ENCODE results near the gene CCDC3. TPM values are rescaled to one million over a fixed set of nuclear protein-coding genes. Genes with fewer than 3 reads are reported as not detected.
A peak's percentile ranks its signal among the peaks of the same experiment; 100 is the strongest.
"Not testable (repeated sequence)": the region's sequence is repeated elsewhere in the genome, so short reads cannot be mapped to it uniquely, and the experiment has no call there.

Gene CCDC3
- total RNA-seq, 1 donor from 2014 or later, result 32.4 TPM

DNA sequence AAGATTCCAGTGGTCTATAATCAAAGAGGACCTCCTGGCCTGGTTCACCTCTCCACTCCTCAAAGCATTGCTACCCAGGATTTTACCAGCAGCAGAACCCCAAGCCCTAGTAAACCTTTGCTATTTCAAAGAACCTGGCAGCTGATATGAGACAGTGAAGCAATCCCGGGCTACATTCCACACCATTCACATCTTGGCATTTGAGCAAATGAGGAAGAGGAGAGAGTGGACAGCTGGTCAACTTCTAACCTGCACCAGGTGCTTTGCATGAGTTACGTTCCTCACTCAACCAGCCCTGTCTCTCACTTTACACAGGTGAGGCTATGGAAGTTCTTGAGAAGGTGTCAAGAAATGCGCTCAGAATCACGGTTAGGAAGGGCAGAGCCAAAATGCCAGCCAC, 1.1 kb downstream of the CCDC3 start:
- no peak for DNase-seq (ENCODE audit: low spot score)

DNA sequence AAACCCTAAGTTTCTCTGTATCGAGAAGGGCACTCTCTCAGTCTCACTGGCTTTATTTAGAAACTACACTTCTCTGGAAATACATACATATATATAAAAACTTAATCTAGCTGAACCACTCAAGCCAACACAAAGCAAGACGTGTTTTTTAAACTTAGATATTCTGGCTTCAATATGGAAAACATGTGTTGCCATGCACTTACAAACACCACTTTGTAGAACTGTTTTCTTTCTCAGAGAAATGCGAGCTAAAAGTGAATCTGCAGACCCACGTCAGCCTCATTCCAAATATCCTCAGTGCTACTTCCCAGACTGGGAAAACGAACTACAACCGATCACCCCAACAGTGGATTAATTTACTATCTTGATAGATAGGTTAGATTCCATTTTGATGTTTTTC, 1.7 kb downstream of the CCDC3 start:
- no peak for DNase-seq (ENCODE audit: low spot score)

DNA sequence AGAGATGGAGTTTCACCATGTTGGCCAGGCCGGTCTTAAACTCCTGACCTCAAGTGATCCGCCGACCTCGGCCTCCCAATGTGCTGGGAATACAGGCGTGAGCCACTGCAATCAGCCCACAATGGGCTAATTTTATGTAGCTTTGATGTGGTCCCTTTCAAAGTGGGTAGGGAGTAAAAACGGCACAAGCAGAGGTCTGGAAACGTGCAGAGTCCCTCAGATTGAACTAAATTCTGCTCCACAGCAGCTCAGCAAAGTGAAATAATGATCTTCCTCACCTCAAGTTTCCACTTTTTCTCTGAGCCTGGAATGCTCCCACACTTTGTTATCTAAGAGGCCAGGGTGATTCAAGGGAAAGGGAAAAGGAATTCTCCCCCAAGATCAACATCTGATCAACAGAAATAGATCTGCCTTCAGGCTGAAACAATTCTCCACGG, 6.1 kb downstream of the CCDC3 start:
- no peak for DNase-seq (ENCODE audit: low spot score)

DNA sequence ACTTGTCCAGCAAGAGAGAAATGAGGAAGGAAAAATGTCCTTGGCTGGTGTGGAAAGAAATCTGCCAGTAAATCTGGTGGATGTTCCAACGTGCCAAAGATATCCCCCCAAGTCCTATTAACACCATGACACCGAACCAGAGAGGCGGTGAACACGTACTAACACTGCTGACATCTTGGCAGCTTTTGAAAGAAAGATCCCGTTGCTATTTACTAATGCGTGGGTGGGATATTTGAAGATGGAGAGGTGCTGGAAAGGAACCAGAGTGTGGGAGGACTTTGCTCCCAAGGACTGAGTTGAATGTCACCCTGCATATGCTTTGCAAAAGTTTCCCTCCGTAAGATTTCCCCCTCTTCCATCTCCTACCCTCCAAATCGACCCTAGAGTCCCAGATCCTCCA, 7.9 kb downstream of the CCDC3 start:
- no peak for DNase-seq (ENCODE audit: low spot score)

DNA sequence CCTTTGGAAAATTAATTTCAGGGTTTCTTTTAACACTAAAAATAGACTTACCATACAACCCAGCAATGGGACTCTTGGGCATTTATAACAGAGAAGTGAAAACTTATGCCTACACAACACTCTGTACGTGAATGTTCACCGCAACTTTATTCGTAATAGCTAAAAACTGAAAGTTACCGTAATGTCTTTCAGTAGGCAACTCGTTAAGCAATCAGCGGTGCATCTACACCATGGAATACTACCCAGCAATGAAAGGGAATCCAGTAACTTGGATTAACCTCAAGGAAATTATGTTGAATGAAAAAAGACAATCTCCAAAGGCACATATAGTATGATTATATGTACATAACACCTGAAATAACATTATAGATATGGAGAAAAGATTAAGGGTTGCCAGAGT, 16.2 kb downstream of the CCDC3 start:
- DNase-seq (ENCODE audit: low spot score), result peak; percentile 10

DNA sequence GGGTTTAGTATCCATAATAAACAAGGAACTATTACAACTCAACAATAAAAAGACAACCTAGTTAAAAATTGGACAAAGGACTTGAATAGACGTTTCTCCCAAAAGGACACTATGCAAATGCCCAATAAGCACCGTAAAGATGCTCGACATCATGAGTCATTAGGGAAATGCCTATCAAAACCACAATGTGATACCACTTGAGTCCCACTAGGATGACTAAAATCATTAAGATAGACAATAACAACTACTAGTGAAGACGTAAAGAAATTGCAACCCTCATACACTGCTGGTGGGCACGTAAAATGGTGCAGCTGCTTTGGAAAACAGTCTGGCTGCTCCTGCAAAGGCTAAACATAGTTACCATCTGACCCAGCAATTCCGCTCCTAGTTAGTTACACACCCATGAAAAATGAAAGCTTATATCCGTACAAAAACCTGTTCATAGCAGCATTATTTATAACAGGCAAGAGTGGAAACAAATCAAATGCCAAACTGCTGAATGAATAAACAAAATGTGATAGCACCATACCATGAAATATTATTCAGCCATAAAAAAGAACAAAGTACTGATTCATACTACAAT, 17.3 kb downstream of the CCDC3 start:
- peak; percentile 4 for DNase-seq (ENCODE audit: low spot score)

DNA sequence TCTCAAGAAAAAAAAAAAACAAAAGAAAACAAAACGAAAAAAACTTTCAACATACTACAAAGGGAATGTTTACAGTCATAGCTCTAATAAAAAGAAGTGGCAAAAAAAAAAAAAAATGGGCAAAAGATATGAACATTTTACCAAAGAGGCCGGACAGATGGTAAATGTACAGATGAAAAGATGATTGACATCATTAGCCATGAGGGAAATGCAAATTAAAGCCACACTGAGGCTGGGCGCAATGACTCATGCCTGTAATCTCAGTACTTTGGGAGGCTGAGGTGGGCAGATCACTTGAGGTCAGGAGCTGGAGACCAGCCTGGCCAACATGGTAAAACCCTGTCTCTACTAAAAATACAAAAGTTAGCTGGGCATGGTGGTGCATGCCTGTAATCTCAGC, 17.9 kb downstream of the CCDC3 start:
- not testable (repeated sequence) for DNase-seq (ENCODE audit: low spot score)

DNA sequence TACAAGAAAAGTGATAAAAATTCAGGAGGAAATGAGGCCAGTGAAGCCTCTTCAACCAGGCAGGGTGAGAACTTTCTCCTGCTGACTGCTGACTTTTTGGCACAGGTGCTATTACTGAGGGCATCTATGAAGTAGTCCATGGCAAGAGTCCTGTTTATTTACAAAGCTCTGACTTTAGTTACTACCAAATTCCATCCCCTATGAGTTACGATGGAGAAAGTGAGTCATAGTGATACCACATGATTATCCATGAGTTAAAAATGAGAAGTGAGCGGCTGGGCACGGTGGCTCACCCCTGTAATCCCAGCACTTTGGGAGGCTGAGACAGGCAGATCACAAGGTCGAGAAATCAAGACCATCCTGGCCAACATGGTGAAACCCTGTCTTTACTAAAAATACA, 19.9 kb downstream of the CCDC3 start:
- DNase-seq (ENCODE audit: low spot score), result no peak

DNA sequence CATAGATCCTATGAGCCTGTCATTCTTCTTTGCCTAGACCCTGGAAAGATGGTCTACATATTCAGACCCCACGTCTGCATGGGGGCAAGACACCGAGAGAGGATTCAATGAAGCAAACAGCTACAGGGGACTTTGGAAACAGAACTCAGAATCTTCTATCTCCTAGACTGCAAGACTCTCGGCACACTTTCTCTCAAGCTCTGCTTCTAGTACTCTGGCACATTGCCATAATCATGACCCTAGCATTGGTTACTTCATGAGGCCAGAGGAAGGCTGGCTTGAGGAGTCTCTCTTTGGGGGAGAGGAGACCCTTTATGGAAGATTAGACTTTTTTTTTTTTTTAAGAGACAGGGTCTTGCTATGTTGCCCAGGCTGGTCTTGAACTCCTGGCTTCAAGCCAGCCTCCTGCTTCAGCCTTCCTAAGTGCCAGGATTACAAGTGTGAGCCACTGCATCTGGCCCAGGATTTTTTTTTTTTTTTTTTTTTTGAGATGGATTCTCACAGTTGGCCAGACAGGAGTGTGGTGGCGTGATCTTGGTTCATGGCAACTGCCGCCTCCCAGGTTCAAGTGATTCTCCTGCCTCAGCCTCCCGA, 20.7 kb downstream of the CCDC3 start:
- no peak for DNase-seq (ENCODE audit: low spot score)

DNA sequence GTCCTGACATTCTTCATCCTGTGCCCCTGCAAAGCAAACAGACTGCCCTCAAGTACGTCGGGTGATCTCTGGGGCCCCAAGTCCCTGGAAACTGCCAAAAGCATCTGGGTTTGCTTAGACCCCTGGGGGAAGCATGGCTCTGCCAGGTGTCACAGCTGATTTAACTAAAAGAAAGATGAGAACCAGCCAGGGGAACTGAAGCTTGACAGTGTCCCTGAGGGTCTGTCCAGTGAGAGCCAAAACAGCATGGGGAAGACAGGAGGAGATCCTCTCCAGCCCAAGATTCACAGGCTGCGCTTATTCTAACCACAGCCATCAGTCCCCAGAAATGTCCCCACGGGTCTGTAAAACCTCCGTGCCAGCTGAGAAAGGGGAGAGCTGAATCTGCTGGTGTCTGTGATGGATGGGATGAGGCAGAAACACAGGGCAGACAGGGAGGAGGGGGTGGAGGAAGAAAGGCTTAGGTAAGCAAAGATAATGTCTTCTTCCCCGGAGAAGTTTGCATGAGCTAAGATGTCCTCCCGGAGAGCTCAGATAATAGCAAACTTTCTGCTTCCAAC, 21.3 kb downstream of the CCDC3 start:
- no peak for DNase-seq (ENCODE audit: low spot score)

DNA sequence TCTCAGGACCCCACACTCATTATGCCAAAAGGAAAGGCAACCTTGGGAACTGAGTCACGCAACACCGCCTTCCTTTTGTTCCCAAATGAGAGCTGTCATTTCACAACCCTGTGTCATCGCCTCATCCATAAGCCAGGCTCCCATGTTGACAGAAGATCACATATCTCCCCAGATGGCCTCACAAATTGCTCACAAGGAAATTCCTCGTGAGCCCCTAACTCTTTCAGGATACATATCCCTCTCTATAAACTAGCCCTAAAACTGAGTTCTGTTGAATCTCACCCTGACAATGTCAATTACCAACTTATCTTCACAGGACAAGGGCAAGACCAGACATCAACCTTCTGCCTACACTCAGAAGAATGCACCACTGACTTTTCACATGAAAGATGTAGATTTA, 22.6 kb downstream of the CCDC3 start:
- DNase-seq (ENCODE audit: low spot score), result no peak

DNA sequence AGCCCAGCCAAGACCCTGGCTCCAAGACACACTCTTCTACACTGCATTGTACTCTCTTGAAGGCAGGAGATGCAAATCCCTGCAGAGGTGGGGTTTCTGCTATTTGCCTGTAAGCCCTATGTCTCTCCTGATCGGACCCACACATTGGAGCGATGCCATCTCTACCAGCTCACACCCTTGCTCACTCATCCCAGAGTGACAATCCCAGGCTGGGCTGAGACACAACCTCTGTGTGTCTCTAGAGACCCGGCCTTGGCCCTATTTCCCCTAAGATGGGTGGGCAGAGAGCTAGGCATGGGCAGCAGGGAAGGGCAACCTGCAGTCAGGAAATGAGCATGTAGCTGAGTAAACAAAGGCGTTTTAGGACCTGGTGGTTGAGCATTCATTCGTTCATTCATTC, 25.6 kb downstream of the CCDC3 start:
- DNase-seq (ENCODE audit: low spot score), result no peak

DNA sequence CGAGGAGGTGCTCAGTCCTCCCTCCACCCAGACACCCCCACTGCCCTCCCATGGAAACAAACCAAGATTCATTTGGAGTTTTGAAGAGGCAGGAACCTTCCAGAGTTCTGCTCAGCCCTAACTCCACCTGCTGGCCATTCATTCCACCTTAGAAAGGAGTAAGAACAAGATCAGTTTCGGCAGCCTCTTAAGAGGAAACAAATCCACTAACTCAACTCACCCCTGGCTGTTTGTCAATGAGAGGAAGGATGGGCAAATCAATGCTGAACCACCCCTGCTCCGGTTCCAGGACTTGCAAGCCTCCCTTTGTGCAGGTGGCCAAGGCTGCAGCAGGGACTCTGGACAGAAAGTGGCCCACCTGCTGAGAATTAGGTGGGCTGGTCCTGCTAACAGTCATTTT, 26.2 kb downstream of the CCDC3 start:
- no peak for DNase-seq (ENCODE audit: low spot score)

DNA sequence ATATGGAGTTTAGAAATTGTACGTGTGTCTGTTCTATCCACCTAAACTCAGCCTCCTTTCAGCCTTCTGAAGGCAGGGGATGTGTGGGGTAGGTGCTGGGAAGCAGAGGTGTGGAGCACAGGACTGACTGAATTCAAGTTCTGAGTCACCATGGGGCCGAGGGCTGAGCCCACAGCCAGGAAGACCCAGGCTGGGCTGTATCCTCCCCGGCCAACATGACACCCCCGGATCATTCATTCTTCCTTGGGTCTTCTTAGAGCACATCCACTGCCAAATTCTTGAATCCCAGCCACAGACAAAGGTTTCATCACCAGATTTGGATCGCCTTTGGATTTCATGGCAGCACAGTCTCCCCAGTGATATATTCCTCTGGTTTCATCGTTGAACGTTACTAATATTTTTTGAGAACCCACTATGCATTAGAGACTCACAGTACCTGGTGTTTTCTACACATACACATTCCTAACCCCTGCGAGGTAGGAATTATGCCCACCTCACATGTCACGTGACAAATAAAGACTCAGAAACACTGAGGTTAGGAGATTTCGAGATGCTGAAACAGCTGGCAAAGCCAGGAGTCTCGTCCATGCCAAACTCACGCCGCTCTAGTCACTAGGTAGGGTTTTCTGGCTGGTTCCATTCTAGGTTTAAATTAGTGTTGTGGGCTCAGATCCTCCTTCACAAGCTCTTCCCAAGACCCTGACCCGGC, 26.9 kb downstream of the CCDC3 start:
- no peak for DNase-seq (ENCODE audit: low spot score)

DNA sequence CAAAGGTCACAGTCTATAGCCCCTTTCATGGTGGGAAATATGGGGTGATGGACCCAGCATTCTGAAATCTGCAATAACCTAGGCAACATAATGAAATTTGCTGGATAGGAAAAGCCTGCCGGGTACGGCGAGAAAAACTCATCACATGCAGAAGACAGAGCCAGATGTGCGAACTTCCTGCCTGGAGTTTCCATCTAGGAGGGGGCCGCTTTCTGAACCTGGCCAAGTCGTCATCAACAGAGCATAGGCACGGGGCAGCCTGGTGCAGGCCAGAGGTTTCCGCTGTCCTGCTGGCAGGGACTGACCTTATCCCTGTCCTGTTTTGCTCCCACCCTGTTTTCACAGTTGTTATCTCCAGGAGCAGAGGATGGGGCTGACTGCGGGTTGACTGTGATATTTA, 27.4 kb downstream of the CCDC3 start:
- no peak for DNase-seq (ENCODE audit: low spot score)

DNA sequence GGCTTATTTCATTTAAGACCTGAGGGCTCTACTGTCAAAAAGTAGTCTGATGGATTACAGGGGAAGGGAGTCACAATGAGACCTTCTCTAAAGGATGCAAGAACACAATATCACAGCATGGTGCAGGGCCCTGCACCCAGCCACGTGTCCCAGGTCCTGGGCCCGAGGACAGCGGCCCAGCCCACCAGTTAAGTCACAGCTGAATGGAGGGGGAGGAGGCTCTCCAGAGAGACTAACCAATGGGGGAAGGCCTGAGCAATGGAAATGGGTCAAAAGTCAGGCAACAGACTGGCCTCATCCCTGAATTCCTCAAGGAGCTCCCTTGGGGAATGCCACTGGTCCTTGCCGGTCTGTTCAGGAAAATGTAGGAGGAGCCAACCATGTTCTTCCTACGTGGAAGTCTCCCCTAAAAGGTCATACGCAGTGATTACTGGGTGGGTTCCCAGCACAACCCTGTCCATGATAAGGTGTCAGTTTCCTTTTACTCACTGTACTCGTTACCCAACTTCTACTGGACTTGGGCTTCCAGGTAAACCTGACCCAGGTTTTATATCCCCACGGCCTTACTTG, 28.3 kb downstream of the CCDC3 start:
- no peak for DNase-seq (ENCODE audit: low spot score)

DNA sequence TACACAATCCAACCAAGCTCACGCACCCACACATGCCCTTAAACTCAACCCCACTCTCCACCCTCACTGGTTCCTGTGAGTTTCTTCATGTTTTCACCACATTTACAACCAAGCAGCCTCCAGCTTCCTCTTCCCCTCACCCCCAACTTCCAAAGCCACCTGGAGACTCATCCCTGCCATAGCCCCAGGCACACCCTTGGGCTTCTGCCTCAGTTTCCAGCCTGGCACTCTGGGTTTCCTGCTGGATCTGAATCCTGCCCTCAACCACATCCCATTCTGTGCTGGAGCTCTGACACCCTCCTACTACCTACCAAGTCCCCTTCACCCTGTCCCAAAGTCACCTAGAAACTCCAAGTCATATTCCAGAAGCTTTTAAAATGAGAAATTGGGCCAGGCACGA, 29.4 kb downstream of the CCDC3 start:
- DNase-seq (ENCODE audit: low spot score), result no peak

DNA sequence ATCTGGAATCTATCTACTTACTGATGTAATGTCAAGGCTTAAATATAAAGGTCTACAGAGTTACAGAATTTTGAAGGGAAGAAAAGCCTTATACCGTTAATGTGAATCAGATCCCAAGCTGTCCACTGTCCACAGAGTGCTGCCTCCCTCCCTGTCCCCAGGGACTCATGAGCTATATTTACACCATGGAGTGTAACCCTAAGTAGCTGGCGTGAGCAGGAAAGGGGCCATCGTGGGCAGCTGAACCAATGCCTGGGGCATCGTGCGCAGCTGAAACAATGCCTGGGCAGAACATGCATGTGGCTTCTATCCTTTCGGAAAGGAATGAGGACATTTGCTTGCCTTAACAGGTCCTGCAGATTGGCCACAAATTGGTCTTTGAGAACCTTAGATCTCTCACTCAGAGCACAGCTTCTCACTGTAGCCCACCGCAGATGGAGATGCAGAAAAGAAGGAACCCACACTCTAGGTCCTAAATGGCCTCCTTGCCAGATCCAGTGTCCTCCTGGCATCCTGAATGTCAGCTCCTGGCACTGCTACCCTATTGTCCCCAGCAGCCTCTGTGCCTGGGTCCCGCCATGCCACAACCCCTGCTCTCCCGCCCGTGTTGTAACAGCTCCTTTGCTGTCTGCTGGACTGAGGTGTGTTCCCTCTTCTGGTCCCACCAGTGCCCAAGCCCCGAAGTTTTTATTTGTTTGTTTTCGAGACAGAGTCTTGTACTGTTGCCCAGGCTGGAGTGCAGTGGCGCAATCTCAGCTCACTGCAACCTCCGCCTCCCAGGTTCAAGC, 30.3 kb downstream of the CCDC3 start:
- no peak for DNase-seq (ENCODE audit: low spot score)

DNA sequence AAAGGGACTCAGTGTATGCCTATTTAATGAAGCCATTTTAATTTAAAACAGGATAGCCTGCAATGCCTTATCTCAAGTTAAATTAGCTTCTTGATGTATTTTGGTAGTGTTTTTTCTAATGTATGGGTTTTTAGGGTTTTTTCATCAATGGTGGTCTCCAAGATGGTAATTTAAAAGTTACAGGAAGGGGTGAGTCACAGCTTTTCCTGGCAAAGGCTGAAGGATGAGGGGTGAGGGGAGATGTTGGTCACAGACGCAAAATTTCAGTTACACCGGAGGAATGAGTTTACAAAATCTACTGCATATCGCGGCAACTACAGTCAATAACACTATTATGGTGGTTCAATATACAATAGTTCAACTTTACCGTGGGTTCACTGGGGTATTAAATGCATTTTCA, 31.6 kb downstream of the CCDC3 start:
- DNase-seq (ENCODE audit: low spot score), result no peak

DNA sequence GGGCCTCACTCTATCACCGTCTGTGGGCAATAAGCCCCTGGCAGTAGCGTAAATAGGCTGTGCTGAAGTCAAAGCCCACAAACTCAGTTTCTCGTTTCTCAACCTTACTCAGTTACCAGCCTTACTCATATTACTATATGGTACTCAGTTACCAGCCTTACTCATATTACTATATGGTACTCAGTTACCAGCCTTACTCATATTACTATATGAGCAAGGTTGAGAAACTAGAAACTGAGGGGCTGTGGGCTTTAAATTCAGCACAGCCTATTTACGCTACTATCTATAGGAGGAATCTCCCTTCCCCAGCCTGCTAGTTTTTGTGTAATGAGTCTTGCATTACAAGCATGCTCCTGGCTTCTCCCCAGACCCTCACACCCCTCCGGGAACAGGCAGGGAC, 35.4 kb downstream of the CCDC3 start:
- peak; percentile 8 for DNase-seq (ENCODE audit: low spot score)

DNA sequence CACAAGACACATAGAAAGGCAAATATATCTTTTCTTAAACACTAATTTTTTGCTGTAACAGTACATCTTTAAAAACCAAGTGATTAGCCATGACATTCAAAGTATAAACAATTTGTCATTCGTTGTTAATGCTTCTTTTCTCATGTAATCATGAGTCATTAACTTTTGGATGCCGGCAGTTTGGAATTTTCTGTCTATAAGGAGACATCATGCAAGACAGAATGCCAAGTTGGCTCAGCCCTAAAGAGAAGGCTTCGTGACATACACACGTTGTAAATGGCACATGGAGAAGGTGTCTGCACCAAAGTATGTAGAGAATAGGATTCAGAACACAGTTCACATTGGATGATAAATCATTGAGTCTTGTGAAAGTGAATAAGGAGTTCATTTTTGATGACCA, 35.9 kb downstream of the CCDC3 start:
- DNase-seq (ENCODE audit: low spot score), result peak; percentile 3

DNA sequence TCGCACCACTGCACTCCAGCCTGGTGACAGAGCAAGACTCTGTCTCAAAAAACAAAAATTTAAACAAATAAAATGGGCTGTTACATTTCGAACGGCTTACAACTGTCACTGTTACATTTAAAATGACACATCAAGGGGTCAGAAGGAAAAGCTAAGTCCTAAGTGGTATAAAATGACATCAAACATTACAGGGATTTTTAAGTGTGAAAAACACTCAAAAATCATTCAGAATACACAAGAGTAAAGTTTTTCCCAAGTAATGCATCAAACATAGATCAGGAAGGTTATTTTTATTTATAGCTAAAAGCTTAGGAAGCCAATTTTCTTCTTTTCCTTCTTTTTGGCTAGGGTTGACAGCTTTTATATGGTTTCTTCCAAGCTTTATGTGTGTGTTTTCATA, 39.0 kb downstream of the CCDC3 start:
- no peak for DNase-seq (ENCODE audit: low spot score)
